IMR-90 (cell line): Measurements from ENCODE around the gene SLC26A4. TPM values are rescaled to one million over a fixed set of nuclear protein-coding genes. Genes with fewer than 3 reads are reported as not detected.
A peak's percentile ranks its signal among the peaks of the same experiment; 100 is the strongest.

Experiments
- ATAC-seq: fragments of 200-7000 bp; cut with Tn5 transposase; 2 replicates; pipeline ENCODE4 v1.9.1; 2020; ENCODE audit warnings: low read depth, mild to moderate bottlenecking, moderate library complexity
- BruUV-seq: library from RNA; stranded (reverse); fragments of 400-500 nt; replicated peaks from 2 replicates; lab custom pipeline; 2021; lab: Mats Ljungman, UMichigan
- CTCF ChIA-PET: fragments of 300-600 bp; formaldehyde crosslinking; extraction: SDS; loops from one replicate; lab custom pipeline; 2021; ENCODE audit warnings: antibody characterized with exemption; lab: Yijun Ruan, JAX
- POLR2A ChIA-PET: fragments of 300-600 bp; sonication (Branson Sonifier 250); formaldehyde crosslinking; loops from one replicate; lab custom pipeline; 2022; ENCODE audit warnings: antibody characterized with exemption; ENCODE audit not compliant: unreplicated experiment; lab: Charles Lee
- DNase-seq: peaks from one replicate; pipeline ENCODE4 v3.0.0; 2013
- H2AFZ ChIP-seq: replicated peaks from 2 replicates; pipeline ENCODE3; 2013; ENCODE audit warnings: low read length, mild to moderate bottlenecking; ENCODE audit not compliant: poor library complexity
- H2AK5ac ChIP-seq: 2 replicates; pipeline ENCODE4 v1.6.1; 2013; ENCODE audit warnings: low read depth, low read length, inconsistent platforms
- H2AK9ac ChIP-seq: replicated peaks from 2 replicates; pipeline ENCODE3; 2013; ENCODE audit warnings: mild to moderate bottlenecking, low read depth, low read length, moderate library complexity; ENCODE audit not compliant: poor library complexity
- H2BK120ac ChIP-seq: 2 replicates; pipeline ENCODE4 v1.6.1; 2013; ENCODE audit warnings: low read depth, low read length, inconsistent platforms
- H2BK15ac ChIP-seq: 3 replicates; pipeline ENCODE4 v1.6.1; 2013; ENCODE audit warnings: low read depth, low read length, inconsistent platforms
- H2BK20ac ChIP-seq: 2 replicates; pipeline ENCODE4 v1.6.1; 2013; ENCODE audit warnings: low read depth, mild to moderate bottlenecking, inconsistent platforms, low read length, moderate library complexity
- H2BK5ac ChIP-seq: 2 replicates; pipeline ENCODE4 v1.6.1; 2013; ENCODE audit warnings: mild to moderate bottlenecking, low read depth, low read length, inconsistent platforms; ENCODE audit not compliant: poor library complexity, severe bottlenecking
- H3K14ac ChIP-seq: replicated peaks from 2 replicates; pipeline ENCODE4 v1.6.1; 2013; ENCODE audit warnings: low read depth, low read length, inconsistent platforms
- H3K18ac ChIP-seq: 2 replicates; pipeline ENCODE4 v1.6.1; 2013; ENCODE audit warnings: low read depth, low read length, control low read depth
- H3K23ac ChIP-seq: 2 replicates; pipeline ENCODE4 v1.6.1; 2013; ENCODE audit warnings: low read depth, low read length, inconsistent platforms
- H3K27ac ChIP-seq: 2 replicates; pipeline ENCODE4 v1.5.1; 2013; ENCODE audit warnings: mild to moderate bottlenecking, control low read depth, low read length; ENCODE audit not compliant: insufficient read depth
- H3K27me3 ChIP-seq: 2 replicates; pipeline ENCODE4 v1.6.1; 2013; ENCODE audit warnings: low read length; ENCODE audit not compliant: control insufficient read depth, insufficient read depth
- H3K36me3 ChIP-seq: 2 replicates; pipeline ENCODE4 v1.6.1; 2013; ENCODE audit warnings: low read length, mixed read lengths; ENCODE audit not compliant: control insufficient read depth, insufficient read depth
- H3K4ac ChIP-seq: 2 replicates; pipeline ENCODE4 v1.6.1; 2013; ENCODE audit warnings: low read depth, low read length, inconsistent platforms
- H3K4me1 ChIP-seq: 2 replicates; pipeline ENCODE4 v1.6.1; 2013; ENCODE audit warnings: low read length, mixed read lengths; ENCODE audit not compliant: control insufficient read depth, insufficient read depth
- H3K4me2 ChIP-seq: 2 replicates; pipeline ENCODE4 v1.6.1; 2013; ENCODE audit warnings: low read depth, mild to moderate bottlenecking, control low read depth, low read length, moderate library complexity
- H3K4me3 ChIP-seq: 2 replicates; pipeline ENCODE4 v1.5.1; 2013; ENCODE audit warnings: low read depth, mild to moderate bottlenecking, control low read depth, low read length, moderate library complexity; ENCODE audit not compliant: insufficient read depth
- H3K56ac ChIP-seq: 2 replicates; pipeline ENCODE4 v1.6.1; 2013; ENCODE audit warnings: low read length, inconsistent platforms; ENCODE audit not compliant: insufficient read depth; ENCODE audit errors: extremely low read depth
- H3K79me1 ChIP-seq, 2 experiments: 2 replicates each; pipeline ENCODE4 v1.6.1; 2013; ENCODE audit warnings: low read length in 2 of 2, inconsistent platforms in 1 of 2, low read depth in 1 of 2
- H3K9ac ChIP-seq: 2 replicates; pipeline ENCODE4 v1.6.1; 2013; ENCODE audit warnings: low read depth, low read length, control low read depth
- H3K9me1 ChIP-seq: 2 replicates; pipeline ENCODE4 v1.6.1; 2013; ENCODE audit warnings: low read length, inconsistent platforms; ENCODE audit not compliant: insufficient read depth
- H3K9me3 ChIP-seq: 2 replicates; pipeline ENCODE4 v1.6.1; 2013; ENCODE audit warnings: low read length; ENCODE audit not compliant: control insufficient read depth, insufficient read depth
- H4K20me1 ChIP-seq: 2 replicates; pipeline ENCODE4 v1.6.1; 2013; ENCODE audit warnings: low read length, inconsistent platforms; ENCODE audit not compliant: insufficient read depth
- H4K5ac ChIP-seq: 2 replicates; pipeline ENCODE4 v1.6.1; 2013; ENCODE audit warnings: mild to moderate bottlenecking, low read depth, low read length, control low read depth
- H4K8ac ChIP-seq, 2 experiments: 2 replicates each; pipeline ENCODE4 v1.6.1; 2013; ENCODE audit warnings: low read depth in 2 of 2, low read length in 2 of 2, control low read depth in 1 of 2, inconsistent platforms in 1 of 2
- H4K91ac ChIP-seq: 2 replicates; pipeline ENCODE4 v1.6.1; 2013; ENCODE audit warnings: low read depth, low read length, inconsistent platforms; ENCODE audit not compliant: insufficient read depth
- BHLHE40 ChIP-seq: fragments of 150-350 bp; IDR thresholded peaks from 2 replicates; pipeline ENCODE4 v1.6.1; 2016; ENCODE audit warnings: mild to moderate bottlenecking, low read depth, low read length
- CEBPB ChIP-seq: IDR thresholded peaks from 2 replicates; pipeline ENCODE4 v1.6.1; 2012; ENCODE audit warnings: low read depth, low read length, improper control_type of control experiment
- FOS ChIP-seq: fragments of 150-350 bp; IDR thresholded peaks from 2 replicates; pipeline ENCODE4 v1.6.1; 2016; ENCODE audit warnings: low read depth, low read length
- MAFK ChIP-seq: IDR thresholded peaks from 2 replicates; pipeline ENCODE4 v1.6.1; 2012; ENCODE audit warnings: low read depth, low read length, improper control_type of control experiment
- RCOR1 ChIP-seq: IDR thresholded peaks from 2 replicates; pipeline ENCODE4 v1.6.1; 2012; ENCODE audit warnings: mild to moderate bottlenecking, low read length, improper control_type of control experiment; ENCODE audit not compliant: insufficient replicate concordance
- USF2 ChIP-seq: fragments of 150-350 bp; IDR thresholded peaks from 2 replicates; pipeline ENCODE4 v1.6.1; 2017; ENCODE audit warnings: mild to moderate bottlenecking, antibody characterized with exemption, low read length, low read depth
- WGBS, 2 experiments: methylation state at CpG; one replicate each; pipeline versions ENCODE4 v1.1.5 to v1.1.7; 2013; ENCODE audit warnings: missing lambda C conversion rate in 2 of 2; ENCODE audit not compliant: insufficient read length in 1 of 2; ENCODE audit errors: extremely low coverage in 2 of 2; 5-methylcytosine and 5-hydroxymethylcytosine counted together
- dilution Hi-C: fragments of 300-500 bp; cut with HindIII; formaldehyde crosslinking; loops from one replicate; pipeline ENCODE4 v1.14.3; 2018; ENCODE audit warnings: low sequenced_read_pairs; ENCODE audit not compliant: unreplicated experiment
- in situ Hi-C: fragments of 300-500 bp; cut with MboI; formaldehyde crosslinking; loops from 3 replicates; pipeline ENCODE4 v1.14.3; 2019; ENCODE audit warnings: low sequenced_read_pairs, inconsistent platforms, mixed read lengths
- intact Hi-C: fragments of 100-400 bp; cut with micrococcal nuclease; formaldehyde crosslinking; loops from 2 replicates; pipeline ENCODE4 v1.10.0; 2022
- polyA plus RNA-seq, 3 experiments: library from polyadenylated mRNA; depleted of rRNA; stranded (reverse); fragments of >200 nt; gene quantifications; 2 replicates each; pipeline ENCODE4 v1.2.3, GENCODE V29; 2012; ENCODE audit warnings: low replicate concordance in 1 of 3
- total RNA-seq: library from RNA; depleted of rRNA; stranded (reverse); fragments of >200 nt; gene quantifications from 2 replicates; pipeline ENCODE4 v1.2.3, GENCODE V29; 2012

The SLC26A4 gene
- total and polyA plus RNA-seq, 2 of the 4 experiments (the other 2 are of a cell fraction), result 0.09 to 1.1 TPM

GRCh38 chr7:107659666-107660065, 962 bp upstream of the SLC26A4 start:
- Histone ChIP-seq H4K91ac (no peak overlapping the region), H3K4ac (no peak overlapping the region), H2AK5ac (no peak overlapping the region), H2BK120ac (no peak overlapping the region), H2AK9ac (no peak overlapping the region), H3K9me1 (no peaks in the 10 kb centered on the region), H2BK20ac (no peak overlapping the region), H3K9me3 (no peaks in the 10 kb centered on the region), H2BK5ac (no peak overlapping the region), H4K8ac (no peak overlapping the region), H3K4me3 (no peak overlapping the region), H2AFZ (no peak overlapping the region), H3K23ac (no peak overlapping the region), H3K36me3 (no peaks in the 10 kb centered on the region), H3K79me1 (no peaks in the 10 kb centered on the region), H4K20me1 (no peaks in the 10 kb centered on the region), H3K14ac (no peak overlapping the region), H3K27me3 (peaks cover 24% of the 10 kb centered on the region), H4K5ac (no peak overlapping the region), H3K4me1 (peaks cover 5% of the 10 kb centered on the region), H3K9ac (no peak overlapping the region), H2BK15ac (no peak overlapping the region), H3K18ac (no peak overlapping the region), H3K56ac (no peak overlapping the region), H3K27ac (no peak overlapping the region), H3K4me2 (no peak overlapping the region; the same call in 1 of the 2 replicates)
- no TSS peak for BruUV-seq
- TF ChIP-seq CEBPB (peak; percentile 77), USF2 (no peak), RCOR1 (peak; percentile 50), BHLHE40 (peak; percentile 16; the same call in 1 of the 2 replicates), FOS (peak; percentile 40; the same call in 1 of the 2 replicates), MAFK (peak; percentile 5; the same call in 1 of the 2 replicates)
- DNase-seq, result peak; percentile 87
- intact Hi-C loops (no loop called here), in situ Hi-C loops (no loop called here), dilution Hi-C loops (no loop called here)
- whole genome bisulfite sequencing, 2 experiments, result no CpG with 5 or more reads among the region's 4 CpGs
- ChIA-PET CTCF (interaction anchor here (0.6 kb wide), 1 partner anchor 492 kb away, joined by 3 read pairs; no protein-coding TSS in a partner anchor), POLR2A (no interaction called here)
- peak; percentile 30; the same call in 1 of the 2 replicates for ATAC-seq
